AG04450 (cell line): ENCODE results near the gene KRT83. TPM values are rescaled to one million over a fixed set of nuclear protein-coding genes. Genes with fewer than 3 reads are reported as not detected.

Source experiments
- CTCF ChIA-PET: fragments of 300-600, 350-600 bp; formaldehyde crosslinking; extraction: SDS; loops from one replicate; lab custom pipeline; 2022; ENCODE audit warnings: antibody characterized with exemption, inconsistent platforms; lab: Charles Lee
- POLR2A ChIA-PET: fragments of 350-600 bp; formaldehyde crosslinking; extraction: SDS; loops from one replicate; lab custom pipeline; 2021; ENCODE audit warnings: antibody characterized with exemption, inconsistent platforms; lab: Yijun Ruan, JAX
- DNase-seq: peaks from one replicate; pipeline ENCODE4 v3.0.0-alpha.2; 2011; ENCODE audit warnings: low read depth, low spot score
- H3K27ac ChIP-seq: one replicate; pipeline ENCODE4 v1.5.1; 2012; ENCODE audit warnings: low read depth, low read length, control low read depth
- H3K27me3 ChIP-seq: one replicate; pipeline ENCODE4 v1.6.0; 2012; ENCODE audit warnings: low read length; ENCODE audit not compliant: control insufficient read depth, insufficient read depth
- H3K4me3 ChIP-seq: 2 replicates; pipeline ENCODE4 v1.5.1; 2011; ENCODE audit warnings: mild to moderate bottlenecking, low read depth, low read length, control low read depth
- H3K9me3 ChIP-seq: 2 replicates; pipeline ENCODE4 v1.5.1; 2012; ENCODE audit warnings: low read length; ENCODE audit not compliant: control insufficient read depth, insufficient read depth
- polyA plus RNA-seq: library from polyadenylated mRNA; depleted of rRNA; stranded (reverse); fragments of >200 nt; gene quantifications from 2 replicates; pipeline ENCODE4 v1.2.3, GENCODE V29; 2011
- TF ChIP-seq, protein P1 (sequence below): IDR thresholded peaks from 2 replicates; pipeline ENCODE4 v1.5.1; 2011; ENCODE audit warnings: low read depth, low read length, control low read depth, inconsistent platforms

KRT83 gene
- polyA plus RNA-seq, 1 experiment = 0.04 TPM

DNA sequence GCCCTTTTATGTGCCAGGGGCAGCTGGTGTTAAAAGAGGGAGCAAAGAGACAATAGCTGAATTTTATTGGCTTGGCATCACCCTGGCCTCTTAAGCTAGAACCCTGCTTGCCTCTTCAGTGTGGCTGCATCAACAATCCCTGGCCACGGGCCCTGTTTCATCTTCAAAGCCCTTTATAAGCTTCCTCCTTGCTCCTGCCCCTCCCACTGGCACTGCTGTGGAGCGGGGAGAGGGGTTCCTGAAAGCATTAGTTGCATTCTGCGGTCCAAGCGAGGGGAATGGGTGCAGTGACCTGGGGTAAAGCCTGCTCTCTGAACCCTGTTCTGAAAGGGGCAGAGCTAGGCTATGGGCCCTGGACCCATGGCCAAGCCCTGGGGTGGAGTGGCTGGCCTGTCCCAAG lies 220 bp upstream of the KRT83 start:
- no peak overlapping the region for H3K27ac ChIP-seq
- ChIA-PET CTCF (interaction anchor here (0.8 to 2.4 kb wide), 3 partner anchors 15 to 164 kb away, joined by 5 to 8 read pairs (median 7); no protein-coding TSS in a partner anchor), POLR2A (no interaction called here)
- H3K27me3 ChIP-seq = peaks cover 57% of the 10 kb centered on the region
- no peak for DNase-seq
- no peak overlapping the region for H3K4me3 ChIP-seq
- TF ChIP-seq, protein P1, sequence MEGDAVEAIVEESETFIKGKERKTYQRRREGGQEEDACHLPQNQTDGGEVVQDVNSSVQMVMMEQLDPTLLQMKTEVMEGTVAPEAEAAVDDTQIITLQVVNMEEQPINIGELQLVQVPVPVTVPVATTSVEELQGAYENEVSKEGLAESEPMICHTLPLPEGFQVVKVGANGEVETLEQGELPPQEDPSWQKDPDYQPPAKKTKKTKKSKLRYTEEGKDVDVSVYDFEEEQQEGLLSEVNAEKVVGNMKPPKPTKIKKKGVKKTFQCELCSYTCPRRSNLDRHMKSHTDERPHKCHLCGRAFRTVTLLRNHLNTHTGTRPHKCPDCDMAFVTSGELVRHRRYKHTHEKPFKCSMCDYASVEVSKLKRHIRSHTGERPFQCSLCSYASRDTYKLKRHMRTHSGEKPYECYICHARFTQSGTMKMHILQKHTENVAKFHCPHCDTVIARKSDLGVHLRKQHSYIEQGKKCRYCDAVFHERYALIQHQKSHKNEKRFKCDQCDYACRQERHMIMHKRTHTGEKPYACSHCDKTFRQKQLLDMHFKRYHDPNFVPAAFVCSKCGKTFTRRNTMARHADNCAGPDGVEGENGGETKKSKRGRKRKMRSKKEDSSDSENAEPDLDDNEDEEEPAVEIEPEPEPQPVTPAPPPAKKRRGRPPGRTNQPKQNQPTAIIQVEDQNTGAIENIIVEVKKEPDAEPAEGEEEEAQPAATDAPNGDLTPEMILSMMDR = no peak
- no peaks in the 10 kb centered on the region for H3K9me3 ChIP-seq

GRCh38 chr12:52319097-52319496 lies 2.1 kb downstream of the KRT83 start:
- no peak for DNase-seq
- Histone ChIP-seq H3K9me3 (no peaks in the 10 kb centered on the region), H3K4me3 (no peak overlapping the region), H3K27me3 (peaks cover 69% of the 10 kb centered on the region), H3K27ac (no peak overlapping the region)
- CTCF ChIA-PET = interaction anchor here (0.6 to 1.9 kb wide), 6 partner anchors 9 to 163 kb away, joined by 3 to 14 read pairs (median 4); no protein-coding TSS in a partner anchor
- POLR2A ChIA-PET = no interaction called here
- TF ChIP-seq, protein P1 = no peak

DNA sequence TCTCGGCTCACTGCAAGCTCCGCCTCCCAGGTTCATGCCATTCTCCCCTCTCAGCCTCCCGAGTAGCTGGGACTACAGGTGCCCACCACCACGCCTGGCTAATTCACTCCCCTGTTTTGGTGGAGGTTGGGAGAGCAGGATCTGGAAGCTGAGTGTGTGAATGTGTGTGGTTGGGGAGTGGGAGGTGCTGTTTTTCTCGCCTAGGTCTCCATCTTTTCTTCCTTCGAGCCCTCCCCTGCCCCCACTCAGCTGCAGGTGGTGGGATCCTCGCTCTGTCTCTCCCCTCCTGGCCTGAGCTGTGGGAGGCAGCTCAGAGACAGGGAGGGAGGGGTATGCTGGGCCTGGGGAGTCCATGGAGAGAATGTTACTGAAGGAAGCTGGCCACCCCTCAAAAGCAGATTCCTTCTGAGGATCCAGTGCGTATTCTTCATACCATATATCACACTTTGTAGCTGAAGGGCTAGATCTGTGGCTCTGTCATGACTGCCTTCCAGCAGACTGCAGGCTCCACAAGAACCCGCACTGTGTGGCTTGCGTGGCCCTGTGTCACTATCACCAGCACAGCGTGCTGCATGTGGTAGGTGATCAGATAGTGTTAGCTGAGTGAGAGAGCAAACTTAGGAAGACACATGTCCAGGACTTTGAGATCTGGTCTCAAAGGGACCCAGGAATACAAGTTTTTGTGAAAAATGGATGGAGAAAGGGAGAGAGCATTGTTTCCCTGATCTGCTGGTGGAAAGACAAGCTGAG lies 2.8 kb downstream of the KRT83 start:
- H3K27ac ChIP-seq = no peak overlapping the region
- DNase-seq = no peak
- no peaks in the 10 kb centered on the region for H3K9me3 ChIP-seq
- POLR2A ChIA-PET = no interaction called here
- CTCF ChIA-PET = interaction anchor here (0.6 to 1.9 kb wide), 5 partner anchors 9 to 662 kb away, joined by 3 to 14 read pairs (median 3); no protein-coding TSS in a partner anchor
- H3K27me3 ChIP-seq = peaks cover 75% of the 10 kb centered on the region
- TF ChIP-seq, protein P1 = no peak
- no peak overlapping the region for H3K4me3 ChIP-seq

DNA sequence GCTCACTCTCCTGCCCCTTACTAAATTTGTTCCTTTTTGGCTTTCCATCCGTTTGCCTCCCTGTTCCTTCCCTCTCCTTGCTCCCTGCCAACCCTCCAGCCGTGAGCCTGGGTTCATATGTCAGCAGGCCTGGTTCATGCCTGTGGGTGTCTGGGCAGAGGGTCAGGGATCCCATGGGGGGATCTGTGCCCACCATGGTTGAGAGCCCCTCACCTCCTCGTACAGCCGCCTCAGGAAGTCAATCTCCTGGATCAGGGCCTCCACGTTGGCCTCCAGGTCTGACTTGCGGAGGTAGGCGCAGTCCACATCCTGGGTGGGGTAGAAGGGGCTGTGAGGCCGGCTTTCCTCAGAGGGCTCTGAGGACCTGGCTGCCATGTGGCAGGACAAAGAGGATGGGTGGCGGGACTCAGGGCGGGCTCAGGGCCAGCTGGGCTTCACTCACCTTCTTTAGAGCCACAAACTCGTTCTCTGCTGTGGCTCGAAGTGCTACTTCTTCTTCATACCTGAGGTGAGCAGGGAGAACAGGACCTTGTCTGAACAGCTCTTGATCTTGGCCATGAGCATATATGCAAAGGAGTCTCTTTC lies 3.6 kb downstream of the KRT83 start:
- H3K27ac ChIP-seq = no peak overlapping the region
- POLR2A ChIA-PET = no interaction called here
- CTCF ChIA-PET = interaction anchor here (1.0 to 1.9 kb wide), 2 partner anchors 10 to 663 kb away, joined by 3 to 14 read pairs; no protein-coding TSS in a partner anchor
- TF ChIP-seq, protein P1 = no peak
- H3K9me3 ChIP-seq = no peaks in the 10 kb centered on the region
- H3K27me3 ChIP-seq = peaks cover 77% of the 10 kb centered on the region
- no peak for DNase-seq
- H3K4me3 ChIP-seq = no peak overlapping the region

DNA sequence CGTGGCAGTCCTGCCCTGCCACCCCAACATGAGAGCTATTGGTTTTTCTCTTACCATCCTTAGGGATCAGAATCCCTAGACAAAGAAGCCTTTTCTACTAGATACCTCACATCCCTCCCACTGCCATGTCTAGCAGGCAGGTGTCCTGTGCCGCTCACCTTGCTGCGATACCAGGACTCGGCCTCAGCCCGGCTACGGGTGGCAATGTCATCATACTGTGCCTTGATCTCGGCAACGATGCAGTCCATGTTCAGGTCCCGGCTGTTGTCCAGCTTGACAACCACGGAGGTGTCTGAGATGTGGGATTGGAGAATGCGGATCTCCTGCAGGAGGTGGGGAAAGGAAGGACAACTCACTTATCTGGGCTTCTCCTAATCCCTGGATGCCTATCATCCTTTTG lies 4.5 kb downstream of the KRT83 start:
- Histone ChIP-seq H3K27ac (no peak overlapping the region), H3K9me3 (no peaks in the 10 kb centered on the region), H3K27me3 (peaks cover 77% of the 10 kb centered on the region), H3K4me3 (no peak overlapping the region)
- TF ChIP-seq, protein P1 = no peak
- POLR2A ChIA-PET = no interaction called here
- CTCF ChIA-PET = no interaction called here
- no peak for DNase-seq
